ENCODE data around the gene THRSP. TPM values are rescaled to one million over a fixed set of nuclear protein-coding genes. Genes with fewer than 3 reads are reported as not detected.

Gene THRSP
- total RNA-seq, 1 experiment from 2014 or later, result not detected

DNA sequence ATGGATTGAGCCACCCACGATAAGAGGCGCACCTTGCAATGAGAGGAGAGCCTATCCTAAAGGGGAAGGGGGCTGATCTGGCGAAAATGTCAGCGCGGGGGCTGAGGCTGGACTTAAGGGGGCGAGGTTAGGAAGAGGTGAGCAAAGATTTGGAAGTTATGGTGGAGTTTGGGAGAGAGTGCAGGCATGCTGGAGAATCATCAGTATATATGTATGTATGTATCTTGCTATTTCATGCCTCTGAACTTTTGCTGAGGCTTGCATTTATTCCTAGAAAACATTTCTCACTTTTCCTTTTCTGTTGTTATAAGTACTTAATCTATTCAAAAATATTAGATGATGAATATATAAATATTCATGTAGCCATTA lies 17.2 kb upstream of the THRSP start:
- Histone ChIP-seq H3K4me2 (ENCODE audit: insufficient read depth, insufficient read length, low read length) (peak overlapping the region; percentile 24), H4K20me1 (ENCODE audit: control insufficient read depth, insufficient read depth, insufficient read length) (no peaks in the 10 kb centered on the region), H3K18ac (ENCODE audit: insufficient read length, low read depth, low read length) (no peak overlapping the region), H3K23ac (ENCODE audit: insufficient read length, low read depth, low read length) (no peak overlapping the region), H3K27ac (ENCODE audit: insufficient read length, low read depth, low read length) (no peak overlapping the region), H3K56ac (ENCODE audit: insufficient read length, low read depth, low read length) (no peak overlapping the region), H3T11ph (ENCODE audit: low read length) (no peak overlapping the region), H2BK12ac (ENCODE audit: insufficient read length, low read depth, low read length) (no peak overlapping the region), H3K4ac (ENCODE audit: low read depth, low read length) (no peak overlapping the region), H3K27me3 (ENCODE audit: insufficient read depth, low read length) (no peaks in the 10 kb centered on the region), H3K14ac (ENCODE audit: insufficient read depth, low read length) (peak overlapping the region; percentile 79; the same call in 1 of the 2 replicates), H4K91ac (ENCODE audit: insufficient read length, low read depth, low read length) (no peak overlapping the region), H3K9ac (ENCODE audit: extremely low read depth, insufficient read length, low read length) (no peak overlapping the region), H4K8ac (replicated peaks; ENCODE audit: insufficient read length, low read depth, low read length) (no peak overlapping the region), H3K23me2 (ENCODE audit: insufficient read length, low read depth, low read length, poor library complexity, severe bottlenecking) (no peaks in the 10 kb centered on the region), H2BK120ac (ENCODE audit: low read depth, low read length, poor library complexity, severe bottlenecking) (no peak overlapping the region), H3K4me1 (ENCODE audit: insufficient read depth, low read length) (peaks cover 5% of the 10 kb centered on the region; the same call in 1 of the 2 replicates), H3K9me3 (ENCODE audit: control insufficient read depth, low read depth, low read length) (no peaks in the 10 kb centered on the region), H3K79me1 (ENCODE audit: insufficient read depth, low read depth, low read length, poor library complexity, severe bottlenecking) (no peaks in the 10 kb centered on the region), H2AK5ac (ENCODE audit: insufficient read length, low read length) (no peak overlapping the region), H2BK15ac (ENCODE audit: low read depth, low read length) (no peak overlapping the region), H2BK20ac (ENCODE audit: low read depth, low read length, poor library complexity, severe bottlenecking) (no peak overlapping the region), H2BK5ac (ENCODE audit: insufficient read length, low read length) (no peak overlapping the region), H2AFZ (ENCODE audit: low read length) (peak overlapping the region; percentile 89), H4K5ac (ENCODE audit: insufficient read length, low read depth, low read length) (no peak overlapping the region), H3K79me2 (ENCODE audit: insufficient read depth, low read length) (no peaks in the 10 kb centered on the region)
- no peak for DNase-seq
- peaks cover 22 to 28% of the 10 kb centered on the region in 2 experiments for H3K4me1 Mint-ChIP-seq
- H3K27ac Mint-ChIP-seq, result no peak overlapping the region; a peak in 1 of 7 replicates
- no peak for TF ChIP-seq CTCF (conservative IDR thresholded peaks at IDR 0.05)
- no CpG with 5 or more reads among the region's 6 CpGs for WGBS (ENCODE audit: extremely low coverage, insufficient read length, low lambda C conversion rate)
- no peaks in the 10 kb centered on the region; a peak in 2 of 7 replicates for H3K36me3 Mint-ChIP-seq (ENCODE audit: insufficient read depth in 1 of 3, low read depth in 3 of 3)
- peaks cover 7% of the 10 kb centered on the region for H3K27me3 Mint-ChIP-seq (ENCODE audit: low read depth)
- peak overlapping the region; percentile 24 to 62; a peak in 3 of 5 replicates for H3K4me3 Mint-ChIP-seq
- no peaks in the 10 kb centered on the region for H3K9me3 Mint-ChIP-seq

Data from H9 (cell line).